ELR (cell line): ENCODE data around the gene SHOC2.

Source experiments
- DNase-seq: peaks from one replicate; pipeline ENCODE4 v3.0.0-alpha.2; 2015; ENCODE audit warnings: low read depth

Gene SHOC2

GRCh38 chr10:110919349-110919931 lies at the start of gene SHOC2:
TSS of gene SHOC2 (plus strand) at chr10:110919604. CDS start at chr10:110964359, 44,755 bp downstream.
- DNase-seq = no peak

GRCh38 chr10:110870823-110871297 lies 48.5 kb upstream of the SHOC2 start:
- DNase-seq = no peak

- DNase-seq = peak; percentile 98
Measured at GRCh38 chr10:110871298-110872084, 47.9 kb upstream of the SHOC2 start, which contains the start of gene PDCD4. TSS of gene PDCD4 (plus strand) at chr10:110871928. CDS start at chr10:110876028, 4,100 bp downstream.

- DNase-seq = peak; percentile 83
Measured at GRCh38 chr10:110872145-110872983, 47.0 kb upstream of the SHOC2 start.

GRCh38 chr10:110872984-110873923 lies 46.1 kb upstream of the SHOC2 start:
- DNase-seq = peak; percentile 29

GRCh38 chr10:110873951-110874350 lies 45.5 kb upstream of the SHOC2 start:
- DNase-seq = no peak

GRCh38 chr10:110876000-110876399 lies 43.4 kb upstream of the SHOC2 start:
- DNase-seq = no peak

GRCh38 chr10:110876788-110877187 lies 42.6 kb upstream of the SHOC2 start:
- DNase-seq = no peak

- no peak for DNase-seq
Measured at GRCh38 chr10:110880012-110880411, 39.4 kb upstream of the SHOC2 start.

GRCh38 chr10:110881247-110881646 lies 38.2 kb upstream of the SHOC2 start:
- no peak for DNase-seq

- no peak for DNase-seq
Measured at GRCh38 chr10:110881905-110882304, 37.5 kb upstream of the SHOC2 start.

- DNase-seq = no peak
Measured at GRCh38 chr10:110883924-110884323, 35.5 kb upstream of the SHOC2 start.

GRCh38 chr10:110885932-110886674 lies 33.3 kb upstream of the SHOC2 start:
- DNase-seq = no peak

GRCh38 chr10:110887560-110887959 lies 31.8 kb upstream of the SHOC2 start:
- no peak for DNase-seq

GRCh38 chr10:110892602-110893288 lies 26.7 kb upstream of the SHOC2 start:
- no peak for DNase-seq

- peak; percentile 70 for DNase-seq
Measured at GRCh38 chr10:110893559-110894179, 25.7 kb upstream of the SHOC2 start.

- no peak for DNase-seq
Measured at GRCh38 chr10:110897184-110897583, 22.2 kb upstream of the SHOC2 start.

GRCh38 chr10:110898391-110898790 lies 21.0 kb upstream of the SHOC2 start:
- DNase-seq = peak; percentile 48

GRCh38 chr10:110900983-110901382 lies 18.4 kb upstream of the SHOC2 start:
- DNase-seq = no peak
